Transverse colon (tissue), 4 donors: ENCODE data around the gene RAD51D.

ENCODE experiments used
- CTCF ChIP-seq, 5 experiments: fragments of 200-600 bp in 3 of 5; fragments of 450-650 bp in 2 of 5; sonication (generic) in 3 of 5; IDR thresholded peaks; 1 replicate in 2 of 5; 2 replicates in 3 of 5; pipeline ENCODE4 v1.5.1; 2016 to 2017; ENCODE audit warnings: antibody characterized with exemption in 5 of 5, inconsistent platforms in 3 of 5, mild to moderate bottlenecking in 2 of 5, moderate library complexity in 1 of 5
- EP300 ChIP-seq: sonication (generic); formaldehyde crosslinking; IDR thresholded peaks from one replicate; pipeline ENCODE4 v1.6.1; 2017; ENCODE audit warnings: antibody characterized with exemption, low read depth
- POLR2A ChIP-seq: fragments of 450-650 bp; IDR thresholded peaks from one replicate; pipeline ENCODE4 v1.6.1; 2016; ENCODE audit warnings: antibody characterized with exemption, mild to moderate bottlenecking, moderate library complexity
- POLR2AphosphoS5 ChIP-seq, 3 donors: sonication (generic); formaldehyde crosslinking; IDR thresholded peaks; one replicate each; pipeline ENCODE4 v1.6.1; 2016; ENCODE audit warnings: antibody characterized with exemption in 3 of 3

GRCh38 chr17:35163886-35164285 is 44.2 kb upstream of the RAD51D start:
- TF ChIP-seq CTCF (IDR thresholded peaks at IDR 0.05) (no peak), POLR2A (no peak), POLR2AphosphoS5 (IDR thresholded peaks at IDR 0.05) (no peak), EP300 (no peak)
